Right lung (tissue), 10 donors: Measurements from ENCODE around the gene HOXD13. TPM values are rescaled to one million over a fixed set of nuclear protein-coding genes. Genes with fewer than 3 reads are reported as not detected.

Experiments
- DNase-seq, 2 donors: peaks; one replicate each; pipeline ENCODE4 v3.0.0-alpha.2; 2013
- long read RNA-seq, 8 donors: transcript quantifications; one replicate each; lab custom pipeline, GENCODE V29; 2026
- polyA plus RNA-seq, 5 donors: library from polyadenylated mRNA; unstranded; fragments of 120-200 nt; gene quantifications; one replicate each; pipeline versions ENCODE4 v1.2.1 to v1.2.3, GENCODE V29; 2013; ENCODE audit warnings: inconsistent platforms in 1 of 5, low replicate concordance in 1 of 5; ENCODE audit not compliant: insufficient read length in 5 of 5, insufficient read depth in 1 of 5

The HOXD13 gene
- not detected for polyA plus RNA-seq
- long read RNA-seq, donor 1, result 0 reads
- long read RNA-seq, donor 2, result 0 reads
- long read RNA-seq, donor 3, result 0 reads
- long read RNA-seq, donor 4, result 0 reads
- long read RNA-seq, donor 5, result 0 reads
- long read RNA-seq, donor 6, result 0 reads
- long read RNA-seq, donor 7, result 0 reads
- long read RNA-seq, donor 8, result 0 reads

GRCh38 chr2:176092270-176093144 is at the start of gene HOXD13:
HOXD13 (plus strand) TSS chr2:176092721; CDS start chr2:176092891, 170 bp downstream.
- no peak for DNase-seq

- DNase-seq, result no peak
Measured at GRCh38 chr2:176056406-176056805, 36.1 kb upstream of the HOXD13 start.

GRCh38 chr2:176063958-176064357 is 28.6 kb upstream of the HOXD13 start:
- no peak for DNase-seq

- no peak for DNase-seq
Measured at GRCh38 chr2:176066645-176067588, 25.6 kb upstream of the HOXD13 start.

GRCh38 chr2:176067589-176068418 is 24.7 kb upstream of the HOXD13 start:
- DNase-seq, result no peak

GRCh38 chr2:176068419-176068832 is 24.1 kb upstream of the HOXD13 start:
- DNase-seq, result no peak

GRCh38 chr2:176071330-176072291 is 20.9 kb upstream of the HOXD13 start:
- DNase-seq, result no peak

GRCh38 chr2:176072292-176072669 is 20.2 kb upstream of the HOXD13 start:
- DNase-seq, result no peak

GRCh38 chr2:176072951-176073904 is 19.3 kb upstream of the HOXD13 start:
- DNase-seq, result no peak

GRCh38 chr2:176074919-176075425 is 17.5 kb upstream of the HOXD13 start:
- no peak for DNase-seq

GRCh38 chr2:176075481-176075880 is 17.0 kb upstream of the HOXD13 start:
- DNase-seq, result no peak

- no peak for DNase-seq
Measured at GRCh38 chr2:176076063-176076462, 16.5 kb upstream of the HOXD13 start.

- DNase-seq, result no peak
Measured at GRCh38 chr2:176076796-176077195, 15.7 kb upstream of the HOXD13 start.

GRCh38 chr2:176078541-176079284 is 13.8 kb upstream of the HOXD13 start:
- no peak for DNase-seq

GRCh38 chr2:176079285-176079830 is 13.2 kb upstream of the HOXD13 start:
- DNase-seq, result no peak

GRCh38 chr2:176079831-176080539 is 12.5 kb upstream of the HOXD13 start:
- DNase-seq, result no peak
